Activated T-helper 17 cell treated with anti-CD3 and anti-CD28 coated beads, Interleukin-2, amount 50 U/mL, for 72 hours (primary cell): Measurements from ENCODE around the gene LRBA. TPM values are rescaled to one million over a fixed set of nuclear protein-coding genes. Genes with fewer than 3 reads are reported as not detected.
"Not testable (repeated sequence)": the region's sequence is repeated elsewhere in the genome, so short reads cannot be mapped to it uniquely, and the experiment has no call there.

ENCODE experiments used
- ATAC-seq: fragments of 150-1000 bp; cut with Tn5 transposase; replicated peaks from 2 replicates; pipeline ENCODE4 v1.10.0; 2021; ENCODE audit warnings: mild to moderate bottlenecking, moderate library complexity
- H3K27ac Mint-ChIP-seq: one replicate; pipeline ENCODE4 v1.8.0; 2022; ENCODE audit warnings: mixed read lengths
- H3K27me3 Mint-ChIP-seq: one replicate; pipeline ENCODE4 v1.8.0; 2022; ENCODE audit warnings: mixed read lengths
- H3K36me3 Mint-ChIP-seq: one replicate; pipeline ENCODE4 v1.8.0; 2022; ENCODE audit warnings: low read depth, mild to moderate bottlenecking, mixed read lengths
- H3K4me1 Mint-ChIP-seq: one replicate; pipeline ENCODE4 v1.8.0; 2022; ENCODE audit warnings: mixed read lengths
- H3K4me3 Mint-ChIP-seq: one replicate; pipeline ENCODE4 v1.8.0; 2022; ENCODE audit warnings: mild to moderate bottlenecking, mixed read lengths
- H3K9me3 Mint-ChIP-seq: one replicate; pipeline ENCODE4 v1.8.0; 2022; ENCODE audit warnings: mixed read lengths
- total RNA-seq, 2 donors: library from RNA; stranded (reverse); gene quantifications; one replicate each; pipeline ENCODE4 v1.2.3, GENCODE V29; 2022

Gene LRBA
- total RNA-seq, 2 donors from 2014 or later, result 65.2 to 83.4 TPM

GRCh38 chr4:150547154-150547838 is 467.8 kb downstream of the LRBA start:
- H3K4me3 Mint-ChIP-seq, result no peak overlapping the region

GRCh38 chr4:150546286-150546685 is 468.8 kb downstream of the LRBA start:
- no peaks in the 10 kb centered on the region for H3K36me3 Mint-ChIP-seq
- no peaks in the 10 kb centered on the region for H3K9me3 Mint-ChIP-seq
- H3K27ac Mint-ChIP-seq, result no peak overlapping the region
- no peaks in the 10 kb centered on the region for H3K27me3 Mint-ChIP-seq
- no peak overlapping the region for H3K4me3 Mint-ChIP-seq
- ATAC-seq, result no peak
- peaks cover 4% of the 10 kb centered on the region for H3K4me1 Mint-ChIP-seq

More at GRCh38 chr4:150547154-150547838, 467.8 kb downstream of the LRBA start:
- no peaks in the 10 kb centered on the region for H3K9me3 Mint-ChIP-seq
- H3K27ac Mint-ChIP-seq, result no peak overlapping the region
- peaks cover 8% of the 10 kb centered on the region for H3K4me1 Mint-ChIP-seq
- no peak for ATAC-seq
- no peaks in the 10 kb centered on the region for H3K27me3 Mint-ChIP-seq
- H3K36me3 Mint-ChIP-seq, result peaks cover 6% of the 10 kb centered on the region

- peaks cover 6% of the 10 kb centered on the region for H3K36me3 Mint-ChIP-seq
- no peaks in the 10 kb centered on the region for H3K9me3 Mint-ChIP-seq
- no peak overlapping the region for H3K27ac Mint-ChIP-seq
- no peak for ATAC-seq
- peaks cover 7% of the 10 kb centered on the region for H3K4me1 Mint-ChIP-seq
- no peak overlapping the region for H3K4me3 Mint-ChIP-seq
- H3K27me3 Mint-ChIP-seq, result no peaks in the 10 kb centered on the region
Observed at GRCh38 chr4:150543042-150543441, 472.0 kb downstream of the LRBA start.

GRCh38 chr4:150541681-150542080 is 473.4 kb downstream of the LRBA start:
- Mint-ChIP-seq H3K36me3 (peaks cover 6% of the 10 kb centered on the region), H3K9me3 (no peaks in the 10 kb centered on the region), H3K27me3 (no peaks in the 10 kb centered on the region), H3K4me1 (peaks cover 7% of the 10 kb centered on the region), H3K4me3 (no peak overlapping the region), H3K27ac (no peak overlapping the region)
- ATAC-seq, result no peak

- no peaks in the 10 kb centered on the region for H3K9me3 Mint-ChIP-seq
- H3K4me1 Mint-ChIP-seq, result peaks cover 7% of the 10 kb centered on the region
- peaks cover 6% of the 10 kb centered on the region for H3K36me3 Mint-ChIP-seq
- no peak for ATAC-seq
- no peak overlapping the region for H3K4me3 Mint-ChIP-seq
- H3K27ac Mint-ChIP-seq, result no peak overlapping the region
- no peaks in the 10 kb centered on the region for H3K27me3 Mint-ChIP-seq
Observed at GRCh38 chr4:150540959-150541360, 474.1 kb downstream of the LRBA start.

- no peak for ATAC-seq
- Mint-ChIP-seq H3K36me3 (peaks cover 6% of the 10 kb centered on the region), H3K27me3 (no peaks in the 10 kb centered on the region), H3K27ac (no peak overlapping the region), H3K4me3 (no peak overlapping the region), H3K4me1 (peaks cover 7% of the 10 kb centered on the region), H3K9me3 (no peaks in the 10 kb centered on the region)
Observed at GRCh38 chr4:150540536-150540935, 474.5 kb downstream of the LRBA start.

GRCh38 chr4:150537911-150538310 is 477.2 kb downstream of the LRBA start:
- H3K4me3 Mint-ChIP-seq, H3K27me3 Mint-ChIP-seq, ATAC-seq, H3K36me3 Mint-ChIP-seq, H3K27ac Mint-ChIP-seq, H3K4me1 Mint-ChIP-seq, H3K9me3 Mint-ChIP-seq: not testable (repeated sequence)

- H3K27ac Mint-ChIP-seq, result no peak overlapping the region
- no peaks in the 10 kb centered on the region for H3K27me3 Mint-ChIP-seq
- no peak overlapping the region for H3K4me3 Mint-ChIP-seq
- H3K9me3 Mint-ChIP-seq, result no peaks in the 10 kb centered on the region
- peaks cover 3% of the 10 kb centered on the region for H3K4me1 Mint-ChIP-seq
- ATAC-seq, result no peak
- H3K36me3 Mint-ChIP-seq, result peaks cover 6% of the 10 kb centered on the region
Observed at GRCh38 chr4:150534818-150535217, 480.3 kb downstream of the LRBA start.

- H3K4me1 Mint-ChIP-seq, result peaks cover 3% of the 10 kb centered on the region
- no peaks in the 10 kb centered on the region for H3K27me3 Mint-ChIP-seq
- no peak for ATAC-seq
Observed at GRCh38 chr4:150533673-150534072, 481.4 kb downstream of the LRBA start.

GRCh38 chr4:150525321-150525868 is 489.7 kb downstream of the LRBA start:
- ATAC-seq, result peak; percentile 48
- Mint-ChIP-seq H3K9me3 (no peaks in the 10 kb centered on the region), H3K4me3 (no peak overlapping the region), H3K36me3 (peaks cover 17% of the 10 kb centered on the region), H3K4me1 (peaks cover 6% of the 10 kb centered on the region), H3K27me3 (no peaks in the 10 kb centered on the region), H3K27ac (no peak overlapping the region)

More at GRCh38 chr4:150533673-150534072, 481.4 kb downstream of the LRBA start:
- no peak overlapping the region for H3K27ac Mint-ChIP-seq
- H3K9me3 Mint-ChIP-seq, result no peaks in the 10 kb centered on the region
- no peak overlapping the region for H3K4me3 Mint-ChIP-seq
- no peaks in the 10 kb centered on the region for H3K36me3 Mint-ChIP-seq

- Mint-ChIP-seq H3K4me1 (peaks cover 16% of the 10 kb centered on the region), H3K9me3 (no peaks in the 10 kb centered on the region), H3K27me3 (no peaks in the 10 kb centered on the region), H3K4me3 (peak overlapping the region; percentile 36), H3K27ac (peak overlapping the region; percentile 91), H3K36me3 (peaks cover 19% of the 10 kb centered on the region)
- ATAC-seq, result peak; percentile 100
Observed at GRCh38 chr4:150518559-150518958, 496.5 kb downstream of the LRBA start.

GRCh38 chr4:150515135-150515534 is 499.9 kb downstream of the LRBA start:
- peaks cover 16% of the 10 kb centered on the region for H3K4me1 Mint-ChIP-seq
- peaks cover 19% of the 10 kb centered on the region for H3K36me3 Mint-ChIP-seq
- H3K4me3 Mint-ChIP-seq, result no peak overlapping the region
- H3K27ac Mint-ChIP-seq, result no peak overlapping the region
- ATAC-seq, result no peak
- H3K27me3 Mint-ChIP-seq, result no peaks in the 10 kb centered on the region
- peaks cover 5% of the 10 kb centered on the region for H3K9me3 Mint-ChIP-seq

GRCh38 chr4:150514709-150515108 is 500.4 kb downstream of the LRBA start:
- Mint-ChIP-seq H3K36me3 (peaks cover 19% of the 10 kb centered on the region), H3K27ac (no peak overlapping the region), H3K4me1 (peaks cover 16% of the 10 kb centered on the region), H3K9me3 (peaks cover 5% of the 10 kb centered on the region), H3K4me3 (no peak overlapping the region), H3K27me3 (no peaks in the 10 kb centered on the region)
- no peak for ATAC-seq

- no peak overlapping the region for H3K4me3 Mint-ChIP-seq
- H3K27ac Mint-ChIP-seq, result no peak overlapping the region
- H3K9me3 Mint-ChIP-seq, result peaks cover 11% of the 10 kb centered on the region
- peaks cover 20% of the 10 kb centered on the region for H3K36me3 Mint-ChIP-seq
- H3K4me1 Mint-ChIP-seq, result peaks cover 3% of the 10 kb centered on the region
- no peaks in the 10 kb centered on the region for H3K27me3 Mint-ChIP-seq
- no peak for ATAC-seq
Observed at GRCh38 chr4:150510176-150510865, 504.8 kb downstream of the LRBA start.

- not testable (repeated sequence) for ATAC-seq, H3K27ac Mint-ChIP-seq, H3K4me3 Mint-ChIP-seq, H3K27me3 Mint-ChIP-seq
- H3K4me1 Mint-ChIP-seq, result peaks cover 11% of the 10 kb centered on the region
- peaks cover 11% of the 10 kb centered on the region for H3K36me3 Mint-ChIP-seq
- peaks cover 14% of the 10 kb centered on the region for H3K9me3 Mint-ChIP-seq
Observed at GRCh38 chr4:150507656-150508055, 507.4 kb downstream of the LRBA start.
